Kidney (tissue), 14 donors: ENCODE results near the gene STAB2. TPM values are rescaled to one million over a fixed set of nuclear protein-coding genes. Genes with fewer than 3 reads are reported as not detected.

Experiments
- DNase-seq, 5 donors: peaks; one replicate each; pipeline ENCODE4 v3.0.0-alpha.2; 2013 to 2020
- FAIRE-seq: peaks from 2 replicates; lab custom pipeline; 2012; peaks lifted over from hg19 to GRCh38; lab: Jason Lieb, UNC
- H3K27ac ChIP-seq, 2 donors: one replicate each; pipeline ENCODE4 v1.7.0; 2013; ENCODE audit warnings: low read depth in 2 of 2, low read length in 2 of 2, inconsistent platforms in 1 of 2
- H3K27me3 ChIP-seq: one replicate; pipeline ENCODE4 v1.7.1; 2013; ENCODE audit warnings: low read length, inconsistent platforms; ENCODE audit not compliant: control insufficient read depth, insufficient read depth
- H3K36me3 ChIP-seq, 3 donors: one replicate each; pipeline versions ENCODE4 v1.7.0 to v1.7.1; 2013; ENCODE audit warnings: low read length in 3 of 3, control low read depth in 1 of 3, inconsistent platforms in 1 of 3; ENCODE audit not compliant: insufficient read depth in 3 of 3, control insufficient read depth in 2 of 3
- H3K4me1 ChIP-seq, 3 donors: one replicate each; pipeline versions ENCODE4 v1.7.0 to v1.7.1; 2013; ENCODE audit warnings: low read length in 3 of 3, inconsistent platforms in 1 of 3, low read depth in 1 of 3; ENCODE audit not compliant: control insufficient read depth in 2 of 3, insufficient read depth in 2 of 3
- H3K4me3 ChIP-seq, 3 donors: one replicate each; pipeline versions ENCODE4 v1.7.0 to v1.8.1; 2013; ENCODE audit warnings: low read length in 3 of 3, control low read depth in 1 of 3, inconsistent platforms in 1 of 3
- H3K9ac ChIP-seq, 3 donors: one replicate each; pipeline versions ENCODE4 v1.7.0 to v1.7.1; 2013; ENCODE audit warnings: low read length in 3 of 3, control low read depth in 1 of 3, inconsistent platforms in 1 of 3
- H3K9me3 ChIP-seq, 3 donors: one replicate each; pipeline versions ENCODE4 v1.7.0 to v1.7.1; 2013; ENCODE audit warnings: low read length in 3 of 3, control low read depth in 1 of 3, inconsistent platforms in 1 of 3; ENCODE audit not compliant: control insufficient read depth in 2 of 3, insufficient read depth in 1 of 3
- intact Hi-C: fragments of 100-400 bp; cut with DNase I; formaldehyde crosslinking; loops from one replicate; pipeline ENCODE4 v1.11.1; 2022
- polyA plus RNA-seq: library from polyadenylated mRNA; stranded (reverse); fragments of 350-450 nt; fragmentation: Illumina TruSeq; extraction: RNeasy Lipid Tissue Mini Kit (QIAGEN cat#74804); gene quantifications from one replicate; pipeline ENCODE4 v1.2.3, GENCODE V29; 2014; ENCODE audit warnings: low read depth, low replicate concordance; ENCODE audit not compliant: insufficient read depth
- total RNA-seq: library from RNA; stranded (reverse); fragmentation: NEBNext Ultra II Directional; extraction: Animal tissue kit (Norgen Biotek cat#: 25700); gene quantifications from one replicate; pipeline ENCODE4 v1.2.1, GENCODE V29; 2021
- TF ChIP-seq, protein P1 (sequence below): IDR thresholded peaks from 3 replicates; pipeline ENCODE4 v1.5.1; 2012; ENCODE audit warnings: mild to moderate bottlenecking, moderate library complexity, borderline replicate concordance; ENCODE audit not compliant: insufficient read depth; ENCODE audit errors: extremely low read depth
- donor health status: control.
- donor health status: control.
- donor health status: control.
- donor health status: control.
- donor health status: control.
- donor health status: DM: yes; HTN: yes; CAD: no.
- donor health status: Normal renal cell carcinoma (clear cell type).

Gene STAB2
- total and polyA plus RNA-seq, 2 donors from 2014 or later, result 0.16 TPM; not detected in 1

GRCh38 chr12:103756443-103756842 lies 169.4 kb downstream of the STAB2 start:
- Histone ChIP-seq H3K36me3 (no peaks in the 10 kb centered on the region), H3K9me3 (no peaks in the 10 kb centered on the region), H3K4me1 (no peaks in the 10 kb centered on the region), H3K9ac (no peak overlapping the region), H3K4me3 (no peak overlapping the region), H3K27me3 (no peaks in the 10 kb centered on the region), H3K27ac (no peak overlapping the region)
- no peak for DNase-seq
- TF ChIP-seq, protein P1, sequence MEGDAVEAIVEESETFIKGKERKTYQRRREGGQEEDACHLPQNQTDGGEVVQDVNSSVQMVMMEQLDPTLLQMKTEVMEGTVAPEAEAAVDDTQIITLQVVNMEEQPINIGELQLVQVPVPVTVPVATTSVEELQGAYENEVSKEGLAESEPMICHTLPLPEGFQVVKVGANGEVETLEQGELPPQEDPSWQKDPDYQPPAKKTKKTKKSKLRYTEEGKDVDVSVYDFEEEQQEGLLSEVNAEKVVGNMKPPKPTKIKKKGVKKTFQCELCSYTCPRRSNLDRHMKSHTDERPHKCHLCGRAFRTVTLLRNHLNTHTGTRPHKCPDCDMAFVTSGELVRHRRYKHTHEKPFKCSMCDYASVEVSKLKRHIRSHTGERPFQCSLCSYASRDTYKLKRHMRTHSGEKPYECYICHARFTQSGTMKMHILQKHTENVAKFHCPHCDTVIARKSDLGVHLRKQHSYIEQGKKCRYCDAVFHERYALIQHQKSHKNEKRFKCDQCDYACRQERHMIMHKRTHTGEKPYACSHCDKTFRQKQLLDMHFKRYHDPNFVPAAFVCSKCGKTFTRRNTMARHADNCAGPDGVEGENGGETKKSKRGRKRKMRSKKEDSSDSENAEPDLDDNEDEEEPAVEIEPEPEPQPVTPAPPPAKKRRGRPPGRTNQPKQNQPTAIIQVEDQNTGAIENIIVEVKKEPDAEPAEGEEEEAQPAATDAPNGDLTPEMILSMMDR, result no peak
- intact Hi-C loops, result no loop called here
- no peak for FAIRE-seq

DNA sequence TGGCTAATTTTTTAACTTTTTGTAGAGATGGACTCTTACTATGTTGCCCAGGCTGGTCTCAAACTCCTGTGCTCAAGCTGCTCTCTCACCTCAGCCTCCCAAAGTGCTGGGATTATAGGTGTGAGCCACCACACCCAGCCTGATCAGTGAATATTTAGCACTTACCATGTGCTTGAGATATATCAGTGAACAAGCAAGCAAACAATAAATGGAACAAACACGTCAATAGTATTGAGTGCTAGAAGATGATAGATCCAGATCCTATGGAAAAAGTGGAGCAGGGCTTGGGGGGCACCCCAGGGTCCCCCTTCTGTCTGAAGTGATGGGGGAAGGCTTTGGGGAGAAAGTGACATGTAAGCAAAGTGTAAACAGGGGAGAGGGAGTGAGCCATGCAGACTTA lies 170.2 kb downstream of the STAB2 start:
- Histone ChIP-seq H3K9ac (no peak overlapping the region), H3K4me3 (no peak overlapping the region), H3K27me3 (no peaks in the 10 kb centered on the region), H3K4me1 (no peaks in the 10 kb centered on the region), H3K9me3 (no peaks in the 10 kb centered on the region), H3K36me3 (no peaks in the 10 kb centered on the region), H3K27ac (no peak overlapping the region)
- intact Hi-C loops, result no loop called here
- FAIRE-seq (no peak), DNase-seq (no peak)
- TF ChIP-seq, protein P1, result no peak

DNA sequence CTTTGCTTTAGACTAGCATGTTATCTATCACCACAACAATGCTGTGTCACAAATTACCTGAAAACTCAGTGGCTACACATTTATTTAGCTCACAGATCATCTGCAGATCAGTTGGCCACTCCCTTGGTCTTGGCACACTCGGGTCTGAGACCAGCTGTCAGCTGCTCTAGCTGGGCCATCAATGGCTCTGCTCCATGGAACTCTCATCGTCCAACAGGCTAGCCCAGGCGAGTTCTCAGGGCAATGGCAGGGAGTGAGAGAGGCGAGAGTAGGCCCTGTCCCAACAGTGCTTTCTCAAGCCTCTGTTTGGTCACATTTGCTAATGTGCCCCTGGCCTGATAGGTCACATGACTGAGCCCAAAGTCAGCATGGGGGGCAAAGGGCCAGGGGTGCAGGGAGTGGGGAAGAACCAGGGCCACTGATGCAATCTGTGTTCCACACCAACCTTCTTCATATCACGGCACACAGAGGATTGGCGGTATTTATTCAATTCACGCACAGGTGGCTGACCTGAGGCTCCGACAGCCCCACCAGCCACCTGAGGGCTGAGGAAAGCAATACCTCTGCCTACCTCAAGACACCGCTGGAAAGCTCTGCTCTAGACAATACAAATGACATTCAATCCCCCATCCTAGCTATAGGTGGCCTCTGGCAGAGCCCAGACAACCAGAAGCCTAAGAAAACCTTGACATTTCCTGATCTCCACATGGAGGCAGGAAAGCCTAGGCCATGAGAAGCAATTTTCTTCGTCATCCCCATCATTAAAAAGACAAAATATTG lies 171.4 kb downstream of the STAB2 start:
- intact Hi-C loops, result no loop called here

More for the DNA sequence above, 171.4 kb downstream of the STAB2 start:
- Histone ChIP-seq H3K27ac (no peak overlapping the region), H3K9ac (no peak overlapping the region), H3K36me3 (no peaks in the 10 kb centered on the region), H3K9me3 (no peaks in the 10 kb centered on the region), H3K27me3 (no peaks in the 10 kb centered on the region), H3K4me3 (no peak overlapping the region), H3K4me1 (no peaks in the 10 kb centered on the region)
- FAIRE-seq (no peak), DNase-seq (no peak)
- TF ChIP-seq, protein P1, result no peak
